ENCODE data around the gene HHAT.

Gene HHAT

DNA sequence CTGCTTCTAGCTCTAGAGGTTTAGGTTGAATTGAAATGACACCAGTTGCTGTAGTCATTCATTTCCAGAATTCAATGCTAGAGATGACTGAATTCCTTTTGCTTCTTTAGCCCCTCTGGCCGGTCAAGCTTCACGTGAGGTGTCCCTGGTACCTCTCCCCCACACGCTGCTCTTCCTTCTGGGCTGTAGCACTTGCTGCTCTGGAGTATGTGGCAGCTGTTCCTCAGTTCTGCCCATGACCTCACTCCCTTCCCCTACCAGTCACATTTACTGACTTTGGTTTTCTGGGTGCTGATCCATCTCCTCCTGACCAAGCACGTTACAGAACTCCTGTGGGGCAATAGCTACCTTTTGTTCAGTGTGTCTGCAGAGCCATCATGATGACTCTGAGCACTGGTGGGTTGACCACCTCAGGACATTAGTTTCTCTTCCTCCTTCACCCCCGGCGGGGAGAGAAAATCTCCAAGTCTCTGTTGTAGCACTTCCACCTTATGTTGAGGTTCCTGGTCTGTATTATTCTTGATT lies 128.1 kb downstream of the HHAT start:
- TF ChIP-seq, protein P1, sequence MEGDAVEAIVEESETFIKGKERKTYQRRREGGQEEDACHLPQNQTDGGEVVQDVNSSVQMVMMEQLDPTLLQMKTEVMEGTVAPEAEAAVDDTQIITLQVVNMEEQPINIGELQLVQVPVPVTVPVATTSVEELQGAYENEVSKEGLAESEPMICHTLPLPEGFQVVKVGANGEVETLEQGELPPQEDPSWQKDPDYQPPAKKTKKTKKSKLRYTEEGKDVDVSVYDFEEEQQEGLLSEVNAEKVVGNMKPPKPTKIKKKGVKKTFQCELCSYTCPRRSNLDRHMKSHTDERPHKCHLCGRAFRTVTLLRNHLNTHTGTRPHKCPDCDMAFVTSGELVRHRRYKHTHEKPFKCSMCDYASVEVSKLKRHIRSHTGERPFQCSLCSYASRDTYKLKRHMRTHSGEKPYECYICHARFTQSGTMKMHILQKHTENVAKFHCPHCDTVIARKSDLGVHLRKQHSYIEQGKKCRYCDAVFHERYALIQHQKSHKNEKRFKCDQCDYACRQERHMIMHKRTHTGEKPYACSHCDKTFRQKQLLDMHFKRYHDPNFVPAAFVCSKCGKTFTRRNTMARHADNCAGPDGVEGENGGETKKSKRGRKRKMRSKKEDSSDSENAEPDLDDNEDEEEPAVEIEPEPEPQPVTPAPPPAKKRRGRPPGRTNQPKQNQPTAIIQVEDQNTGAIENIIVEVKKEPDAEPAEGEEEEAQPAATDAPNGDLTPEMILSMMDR (IDR thresholded peaks at IDR 0.05; ENCODE audit: control insufficient read depth, insufficient read depth, low read depth, low read length, missing control alignments), result no peak
- H3K4me3 ChIP-seq (ENCODE audit: control insufficient read depth, low read depth, low read length), result no peak overlapping the region
- DNase-seq (ENCODE audit: low read depth), result no peak

DNA sequence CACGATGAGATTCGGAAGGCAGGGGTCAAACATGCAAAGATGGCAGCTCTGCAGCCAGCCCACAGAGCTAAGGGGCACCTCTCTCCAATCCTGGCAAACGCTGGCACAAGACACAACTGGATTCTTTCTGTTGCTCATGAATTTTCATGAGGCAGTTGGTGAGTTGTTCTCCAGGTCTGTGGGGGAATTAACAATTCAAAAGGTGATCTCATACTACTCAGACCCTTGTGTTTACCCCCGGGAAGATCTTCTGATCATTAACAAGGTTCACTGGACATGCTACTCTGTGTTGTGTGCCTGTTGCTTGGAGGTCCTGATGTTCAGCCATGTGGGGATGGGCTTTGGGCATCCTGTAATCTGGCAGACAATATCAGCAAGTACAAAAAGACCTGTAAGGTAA lies 128.9 kb downstream of the HHAT start:
- TF ChIP-seq, protein P1 (IDR thresholded peaks at IDR 0.05; ENCODE audit: control insufficient read depth, insufficient read depth, low read depth, low read length, missing control alignments), result no peak
- H3K4me3 ChIP-seq (ENCODE audit: control insufficient read depth, low read depth, low read length), result no peak overlapping the region
- no peak for DNase-seq (ENCODE audit: low read depth)

DNA sequence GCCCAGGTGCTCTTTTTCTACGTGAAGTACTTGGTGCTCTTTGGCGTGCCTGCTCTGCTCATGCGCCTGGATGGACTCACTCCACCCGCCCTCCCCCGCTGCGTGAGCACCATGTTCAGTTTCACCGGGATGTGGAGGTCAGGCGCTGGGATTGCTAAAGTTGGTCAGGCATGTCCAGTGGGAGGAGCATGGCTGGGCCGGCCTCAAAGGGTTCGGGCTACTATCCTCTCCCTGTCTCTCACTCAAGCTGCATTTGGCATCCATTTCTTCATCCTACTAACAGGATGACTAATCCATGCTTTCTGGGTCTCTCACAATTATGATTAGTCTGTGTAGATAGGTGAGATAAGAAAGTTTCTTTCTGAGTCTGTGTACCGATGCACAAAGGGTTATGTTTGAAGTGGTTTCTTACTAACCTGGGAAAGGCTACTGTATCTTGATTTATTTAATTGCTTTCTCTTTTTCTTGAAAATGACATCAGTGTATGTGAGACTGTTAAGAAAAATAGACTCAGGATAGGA lies 135.9 kb downstream of the HHAT start:
- DNase-seq (ENCODE audit: low read depth), result no peak
- no peak overlapping the region for H3K4me3 ChIP-seq (ENCODE audit: control insufficient read depth, low read depth, low read length)
- TF ChIP-seq, protein P1 (IDR thresholded peaks at IDR 0.05; ENCODE audit: control insufficient read depth, insufficient read depth, low read depth, low read length, missing control alignments), result no peak

DNA sequence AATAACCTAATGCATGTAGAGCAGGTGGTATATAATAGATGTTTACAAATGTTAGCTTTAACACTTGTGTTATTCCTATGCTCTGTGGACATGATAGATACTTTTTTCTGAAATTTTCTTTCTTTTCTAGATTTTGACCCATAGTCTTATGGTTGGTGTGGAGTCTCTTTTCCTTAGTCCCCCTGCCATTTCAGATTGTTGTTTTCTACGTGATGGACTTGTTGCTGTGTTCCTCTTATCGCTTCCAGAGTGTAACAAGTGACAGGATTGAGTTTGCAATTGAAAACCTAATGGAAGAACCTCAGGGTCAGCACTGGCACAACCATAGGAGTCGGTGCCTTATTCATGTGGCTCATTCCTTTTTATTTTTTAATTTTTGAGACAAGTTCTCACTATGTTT lies 136.4 kb downstream of the HHAT start:
- H3K4me3 ChIP-seq (ENCODE audit: control insufficient read depth, low read depth, low read length), result no peak overlapping the region
- DNase-seq (ENCODE audit: low read depth), result no peak
- TF ChIP-seq, protein P1 (IDR thresholded peaks at IDR 0.05; ENCODE audit: control insufficient read depth, insufficient read depth, low read depth, low read length, missing control alignments), result no peak

DNA sequence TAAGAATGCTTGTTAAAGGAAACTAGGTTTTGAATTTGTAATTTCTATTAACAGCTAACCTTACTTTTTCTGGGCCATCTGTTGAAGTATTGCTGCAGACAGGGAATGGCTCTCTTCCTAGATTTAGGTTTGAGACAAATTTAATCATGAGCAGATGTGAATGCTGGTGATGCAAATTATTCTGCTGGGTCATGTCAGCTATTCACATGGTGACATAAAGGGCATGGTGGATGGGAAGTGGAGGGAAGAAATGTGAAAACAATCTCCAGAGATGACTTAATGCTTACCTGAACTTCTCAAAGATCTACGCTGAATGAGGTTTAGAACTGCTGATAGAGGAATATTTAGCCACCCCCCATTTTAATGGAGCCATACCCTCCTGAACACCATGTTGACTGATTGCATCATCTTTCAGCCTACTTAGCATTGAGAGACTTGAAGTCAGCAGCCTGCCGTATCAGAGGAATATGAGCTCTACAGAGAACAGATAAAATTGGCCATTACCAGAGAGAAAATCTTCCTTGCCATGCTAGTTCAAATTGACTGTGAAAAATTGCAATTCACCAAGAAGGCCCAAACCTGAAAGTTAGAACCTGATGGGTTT lies 138.8 kb downstream of the HHAT start:
- TF ChIP-seq, protein P1 (IDR thresholded peaks at IDR 0.05; ENCODE audit: control insufficient read depth, insufficient read depth, low read depth, low read length, missing control alignments), result no peak
- DNase-seq (ENCODE audit: low read depth), result peak; percentile 21
- no peak overlapping the region for H3K4me3 ChIP-seq (ENCODE audit: control insufficient read depth, low read depth, low read length)

DNA sequence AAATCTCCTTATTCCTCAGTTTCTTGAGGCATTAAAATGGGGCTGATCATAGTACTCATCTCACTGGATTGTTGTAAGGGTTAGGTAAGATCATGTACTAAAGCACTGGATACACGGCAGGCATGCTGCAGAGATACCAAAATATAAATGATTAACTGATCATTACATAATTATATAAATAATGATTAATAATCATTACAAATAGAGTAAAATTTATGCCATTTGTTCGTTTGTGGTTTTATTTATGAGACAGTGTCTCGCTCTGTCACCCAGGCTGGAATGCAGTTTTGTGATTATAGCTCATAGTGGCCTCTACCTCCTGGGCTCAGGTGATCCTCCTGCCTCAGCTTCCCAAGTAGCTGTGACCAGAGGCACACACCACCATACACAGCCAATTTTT lies 140.7 kb downstream of the HHAT start:
- no peak overlapping the region for H3K4me3 ChIP-seq (ENCODE audit: control insufficient read depth, low read depth, low read length)
- TF ChIP-seq, protein P1 (IDR thresholded peaks at IDR 0.05; ENCODE audit: control insufficient read depth, insufficient read depth, low read depth, low read length, missing control alignments), result no peak
- DNase-seq (ENCODE audit: low read depth), result no peak

Data from AG09309 (cell line).